CD1c-positive myeloid dendritic cell (primary cell): ENCODE data around the gene GHRH.

Source experiments
- DNase-seq: peaks from one replicate; pipeline ENCODE4 v3.0.0-alpha.2; 2016; ENCODE audit errors: extremely low spot score

GHRH gene

GRCh38 chr20:37204056-37204455 lies 57.6 kb downstream of the GHRH start:
- no peak for DNase-seq

GRCh38 chr20:37202267-37202943 lies 59.2 kb downstream of the GHRH start:
- DNase-seq: peak; percentile 50

GRCh38 chr20:37201827-37202162 lies 59.8 kb downstream of the GHRH start:
- DNase-seq: no peak
